Heart left ventricle (tissue), 16 donors: Measurements from ENCODE around the gene PRR23E. TPM values are rescaled to one million over a fixed set of nuclear protein-coding genes. Genes with fewer than 3 reads are reported as not detected.

ENCODE experiments used
- ATAC-seq, 4 donors: fragments of 200-7000 bp; cut with Tn5 transposase; one replicate each; pipeline ENCODE4 v1.9.1; 2020 to 2022; ENCODE audit warnings: moderate library complexity in 4 of 4, mild to moderate bottlenecking in 3 of 4, moderate number of reproducible peaks in 1 of 4
- DNase-seq, 5 donors: peaks; one replicate each; pipeline ENCODE4 v3.0.0-alpha.2; 2020
- H3K27ac ChIP-seq, 12 donors: fragments of 200-600 bp; sonication (generic) in 4 of 12; one replicate each; pipeline versions ENCODE4 v1.5.0 to v1.8.0; 2016 to 2022; ENCODE audit warnings: mild to moderate bottlenecking in 2 of 12
- H3K27me3 ChIP-seq, 9 donors: fragments of 200-600 bp; sonication (generic) in 2 of 9; one replicate each; pipeline versions ENCODE4 v1.5.1 to v1.8.0; 2016 to 2022; ENCODE audit warnings: mild to moderate bottlenecking in 3 of 9
- H3K36me3 ChIP-seq, 9 donors: fragments of 200-600 bp; sonication (generic) in 2 of 9; one replicate each; pipeline versions ENCODE4 v1.5.0 to v1.8.0; 2018 to 2022; ENCODE audit warnings: mild to moderate bottlenecking in 2 of 9
- H3K4me1 ChIP-seq, 12 donors: fragments of 200-600 bp; sonication (generic) in 4 of 12; one replicate each; pipeline versions ENCODE4 v1.5.0 to v1.8.0; 2016 to 2022; ENCODE audit warnings: mild to moderate bottlenecking in 3 of 12
- H3K4me3 ChIP-seq, 12 donors: fragments of 200-600 bp; sonication (generic) in 4 of 12; one replicate each; pipeline versions ENCODE4 v1.5.0 to v1.8.0; 2017 to 2022; ENCODE audit warnings: mild to moderate bottlenecking in 9 of 12, moderate library complexity in 4 of 12
- H3K9me3 ChIP-seq, 12 donors: fragments of 200-600 bp; sonication (generic) in 4 of 12; one replicate each; pipeline versions ENCODE4 v1.5.0 to v1.8.0; 2016 to 2022; ENCODE audit warnings: mild to moderate bottlenecking in 1 of 12
- POLR2A ChIP-seq, 2 donors: fragments of 450-650 bp; IDR thresholded peaks; one replicate each; pipeline ENCODE4 v1.6.1; 2017; ENCODE audit warnings: antibody characterized with exemption in 2 of 2, mild to moderate bottlenecking in 2 of 2, moderate library complexity in 2 of 2
- WGBS, 4 donors: extraction: QIAGEN DNeasy Blood & Tissue Kit in 2 of 4; methylation state at CpG; one replicate each; pipeline versions ENCODE4 v1.1.5 to v1.1.7; 2013 to 2018; 5-methylcytosine and 5-hydroxymethylcytosine counted together
- intact Hi-C, 10 donors: fragments of 100-400 bp; cut with DNase I; formaldehyde crosslinking; loops; one replicate each; pipeline versions ENCODE4 v1.11.1 to v1.14.2; 2022
- polyA plus RNA-seq, 2 donors: library from polyadenylated mRNA; stranded (reverse); fragments of 200-250 nt; gene quantifications; one replicate each; pipeline ENCODE4 v1.2.3, GENCODE V29; 2013
- total RNA-seq, 9 donors: library from RNA; depleted of rRNA in 2 of 9; stranded (reverse); fragments of >200 nt in 2 of 9; fragmentation: NEBNext Ultra II Directional in 3 of 9; extraction: Animal tissue kit (Norgen Biotek cat#: 25700) in 3 of 9; gene quantifications; one replicate each; pipeline versions ENCODE4 v1.1.0 to v1.2.4, GENCODE V29; 2016 to 2023
- TF ChIP-seq, protein P1 (sequence below), 12 donors: fragments of 200-600 bp; sonication (generic) in 4 of 12; IDR thresholded peaks; one replicate each; pipeline versions ENCODE4 v1.5.0 to v1.8.0; 2018 to 2022; ENCODE audit warnings: antibody characterized with exemption in 12 of 12, mild to moderate bottlenecking in 5 of 12
- donor health status: ischemic (EF 13 %, LVEDD 7.1; RV severe dilation, severe dysfunction).
- donor health status: healthy with polysubstance abuse.
- donor health status: DM: no; HTN: yes; CAD: no.
- donor health status: DM: no; HTN: no; CAD: no.
- donor health status: ischemic (EF 25% LVEDD 6.9; RV normal size, moderate dysfunction).
- donor health status: ischemic (EF 25% LVEDD 5.7; RV mildly dilated, moderate dysfunction).
- donor health status: healthy.
- donor health status: DM: yes; HTN: yes; CAD: no.
- donor health status: ischemic (EF 35%, LVEDD 5.7; RV mildly dilated, moderate dysfunction).
- donor health status: nonischemic (EF 11% LVEDD 7.7; RV severe dilation, severe dysfunction).
- donor health status: DM: yes; HTN: yes; CAD: no.
- donor health status: PGD.
- donor health status: ischemic (EF 29% LVEDD 5.4; RV normal size, mild dysfunction).
- donor health status: nonischemic (EF 23%, LVEDD 6.1; RV moderate dilation, normal function).

PRR23E gene
- total and polyA plus RNA-seq, 11 donors = not detected

DNA sequence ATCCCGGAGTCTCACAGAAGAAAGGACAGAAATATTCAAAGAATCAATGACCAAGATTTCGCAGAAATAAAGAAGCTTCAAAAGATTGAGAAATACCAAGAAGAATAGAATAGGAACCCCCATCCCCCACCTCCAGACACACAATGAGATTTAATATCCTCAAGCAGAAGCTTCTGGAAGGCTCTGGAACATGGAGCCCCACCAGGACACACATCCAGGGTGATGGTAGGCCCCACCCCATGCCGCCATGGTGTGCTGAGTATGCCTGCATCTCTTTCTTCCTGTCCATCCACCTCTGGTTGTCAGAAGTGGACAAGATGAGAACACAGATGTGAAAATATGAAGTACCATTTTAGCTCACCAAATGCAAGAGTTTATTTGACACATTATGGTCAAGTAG, 19.3 kb downstream of the PRR23E start:
- Histone ChIP-seq H3K27me3 (peaks cover 0 to 22% (median 3%) of the 10 kb centered on the region in 9 donors), H3K9me3 (no peaks in the 10 kb centered on the region), H3K4me3 (no peak overlapping the region), H3K27ac (no peak overlapping the region), H3K36me3 (no peaks in the 10 kb centered on the region), H3K4me1 (no peaks in the 10 kb centered on the region)
- intact Hi-C loops = no loop called here
- TF ChIP-seq, protein P1, sequence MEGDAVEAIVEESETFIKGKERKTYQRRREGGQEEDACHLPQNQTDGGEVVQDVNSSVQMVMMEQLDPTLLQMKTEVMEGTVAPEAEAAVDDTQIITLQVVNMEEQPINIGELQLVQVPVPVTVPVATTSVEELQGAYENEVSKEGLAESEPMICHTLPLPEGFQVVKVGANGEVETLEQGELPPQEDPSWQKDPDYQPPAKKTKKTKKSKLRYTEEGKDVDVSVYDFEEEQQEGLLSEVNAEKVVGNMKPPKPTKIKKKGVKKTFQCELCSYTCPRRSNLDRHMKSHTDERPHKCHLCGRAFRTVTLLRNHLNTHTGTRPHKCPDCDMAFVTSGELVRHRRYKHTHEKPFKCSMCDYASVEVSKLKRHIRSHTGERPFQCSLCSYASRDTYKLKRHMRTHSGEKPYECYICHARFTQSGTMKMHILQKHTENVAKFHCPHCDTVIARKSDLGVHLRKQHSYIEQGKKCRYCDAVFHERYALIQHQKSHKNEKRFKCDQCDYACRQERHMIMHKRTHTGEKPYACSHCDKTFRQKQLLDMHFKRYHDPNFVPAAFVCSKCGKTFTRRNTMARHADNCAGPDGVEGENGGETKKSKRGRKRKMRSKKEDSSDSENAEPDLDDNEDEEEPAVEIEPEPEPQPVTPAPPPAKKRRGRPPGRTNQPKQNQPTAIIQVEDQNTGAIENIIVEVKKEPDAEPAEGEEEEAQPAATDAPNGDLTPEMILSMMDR (IDR thresholded peaks at IDR 0.05) = no peak
- TF ChIP-seq POLR2A (IDR thresholded peaks at IDR 0.05) = no peak
- WGBS, 4 donors = 91 to 94% (median 92%) methylated on average over 3 of the region's 3 CpGs
- DNase-seq (no peak), ATAC-seq (no peak)

DNA sequence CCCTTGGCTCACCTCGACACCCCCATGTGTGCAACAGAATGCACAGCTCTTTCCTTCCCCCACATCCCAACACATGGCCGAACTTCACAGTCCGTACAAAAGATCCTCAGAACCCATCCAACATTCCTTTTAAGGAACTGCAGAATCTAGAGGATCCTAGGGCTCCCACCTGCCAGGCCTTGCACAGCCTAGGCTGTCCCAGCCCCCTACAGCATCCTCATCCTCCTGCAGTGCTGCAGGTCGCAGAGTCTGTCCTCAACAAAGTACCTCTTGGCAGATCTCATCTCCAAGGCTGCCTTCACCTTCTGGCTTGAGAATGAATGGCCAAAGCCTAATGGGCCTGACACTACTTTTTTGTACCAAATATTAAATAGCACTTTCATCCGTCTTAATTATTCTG, 19.8 kb downstream of the PRR23E start:
- Histone ChIP-seq H3K9me3 (no peaks in the 10 kb centered on the region), H3K4me1 (no peaks in the 10 kb centered on the region), H3K36me3 (no peaks in the 10 kb centered on the region), H3K27ac (no peak overlapping the region), H3K27me3 (peaks cover 0 to 22% (median 3%) of the 10 kb centered on the region in 9 donors), H3K4me3 (no peak overlapping the region)
- ATAC-seq = no peak
- TF ChIP-seq, protein P1 (IDR thresholded peaks at IDR 0.05) = no peak
- TF ChIP-seq POLR2A (IDR thresholded peaks at IDR 0.05) = no peak
- intact Hi-C loops = no loop called here
- no peak for DNase-seq
- 81 to 90% (median 85%) methylated on average over 5 of the region's 5 CpGs for WGBS, 4 donors

DNA sequence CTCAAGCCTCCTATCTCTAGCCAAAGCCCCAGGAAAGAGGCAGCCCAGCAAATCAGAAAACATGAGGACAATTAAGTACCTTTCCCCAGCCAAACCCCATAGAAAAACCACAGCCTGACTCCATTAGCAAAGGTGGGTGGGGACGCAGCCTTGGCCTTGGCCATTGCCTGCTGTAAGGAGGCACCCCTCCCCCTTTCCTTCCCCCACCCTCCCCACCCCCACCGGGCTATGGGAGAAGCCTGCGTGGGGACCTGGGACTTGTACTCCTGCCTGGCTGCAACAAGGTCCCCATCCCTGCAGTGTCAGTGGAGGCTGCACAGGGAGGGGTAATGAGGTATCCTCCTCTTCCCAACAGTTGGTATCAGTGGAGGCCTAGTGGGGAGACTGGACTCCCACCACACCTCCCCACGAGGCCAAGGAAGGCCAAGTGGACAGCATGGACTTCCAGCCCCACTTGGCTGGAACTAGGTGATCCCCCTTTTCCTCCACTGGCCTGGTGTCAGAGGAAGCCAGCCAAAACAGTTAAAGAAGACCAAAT, 20.5 kb downstream of the PRR23E start:
- no peaks in the 10 kb centered on the region for H3K4me1 ChIP-seq
- H3K9me3 ChIP-seq = no peaks in the 10 kb centered on the region
- 52 to 79% (median 68%) methylated on average over 2 to 4 of the region's 4 CpGs for WGBS, 4 donors
- H3K27ac ChIP-seq = no peak overlapping the region
- DNase-seq = no peak
- no peak for ATAC-seq
- no peak overlapping the region for H3K4me3 ChIP-seq
- intact Hi-C loops = no loop called here
- H3K27me3 ChIP-seq = peaks cover 0 to 25% (median 6%) of the 10 kb centered on the region in 9 donors
- H3K36me3 ChIP-seq = no peaks in the 10 kb centered on the region
- TF ChIP-seq, protein P1 (IDR thresholded peaks at IDR 0.05) = no peak
- no peak for TF ChIP-seq POLR2A (IDR thresholded peaks at IDR 0.05)

DNA sequence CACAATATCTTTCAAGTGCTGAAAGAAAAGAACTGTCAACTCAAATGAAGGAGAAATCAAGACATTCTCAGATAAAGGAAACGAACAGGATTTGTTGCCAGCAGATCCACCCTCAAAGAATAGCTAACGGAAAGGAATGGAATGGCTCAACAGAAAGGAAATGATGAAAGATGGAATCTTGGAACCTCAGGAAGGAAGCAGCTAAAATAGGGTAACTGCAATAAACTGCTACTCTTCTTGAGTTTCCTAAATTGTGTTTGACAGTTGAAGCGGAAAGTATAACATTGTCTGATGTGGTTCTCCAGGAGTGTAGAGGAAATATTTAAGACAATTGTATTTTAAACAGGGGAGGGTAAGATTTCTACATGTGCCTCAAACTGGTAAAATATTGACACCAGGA, 22.0 kb downstream of the PRR23E start:
- peaks cover 0 to 25% (median 6%) of the 10 kb centered on the region in 9 donors for H3K27me3 ChIP-seq
- H3K36me3 ChIP-seq = no peaks in the 10 kb centered on the region
- DNase-seq (no peak), ATAC-seq (no peak)
- H3K9me3 ChIP-seq = no peaks in the 10 kb centered on the region
- TF ChIP-seq POLR2A (IDR thresholded peaks at IDR 0.05) = no peak
- TF ChIP-seq, protein P1 (IDR thresholded peaks at IDR 0.05) = no peak
- H3K27ac ChIP-seq = no peak overlapping the region
- intact Hi-C loops = no loop called here
- H3K4me1 ChIP-seq = no peaks in the 10 kb centered on the region
- 25 to 28% (median 26%) methylated on average over 3 of the region's 3 CpGs for WGBS, 4 donors
- no peak overlapping the region for H3K4me3 ChIP-seq
